Brain microvascular endothelial cell (primary cell): ENCODE data around the gene NFYA.

ENCODE experiments used
- DNase-seq: peaks from one replicate; pipeline ENCODE4 v3.0.0-alpha.2; 2020
- H3K27ac ChIP-seq: fragments of 250-450 bp; sonication (Bioruptor Pico); 2 replicates; pipeline ENCODE4 v1.5.1; 2020; ENCODE audit warnings: mild to moderate bottlenecking, moderate library complexity
- H3K27me3 ChIP-seq: fragments of 250-450 bp; sonication (Bioruptor Pico); replicated peaks from 2 replicates; pipeline ENCODE4 v1.5.1; 2020; ENCODE audit warnings: mild to moderate bottlenecking
- H3K36me3 ChIP-seq: fragments of 250-450 bp; sonication (Bioruptor Pico); replicated peaks from 2 replicates; pipeline ENCODE4 v1.5.1; 2020; ENCODE audit warnings: mild to moderate bottlenecking
- H3K4me3 ChIP-seq: 2 replicates; pipeline ENCODE4 v1.5.1; 2011; ENCODE audit warnings: low read depth, mild to moderate bottlenecking, control low read depth, low read length, moderate library complexity
- in situ Hi-C: cut with HindIII; loops from 2 replicates; pipeline ENCODE4 v1.10.0; 2017; ENCODE audit warnings: low sequenced_read_pairs, low pct_ligation_motif_present
- TF ChIP-seq, protein P1 (sequence below): IDR thresholded peaks from 2 replicates; pipeline ENCODE4 v1.5.1; 2011; ENCODE audit warnings: low read depth, mild to moderate bottlenecking, moderate library complexity, low read length, control low read depth, inconsistent platforms; ENCODE audit errors: missing control alignments

NFYA gene

GRCh38 chr6:41075651-41076626 lies 3.2 kb downstream of the NFYA start:
- H3K36me3 ChIP-seq = peaks cover 5% of the 10 kb centered on the region
- TF ChIP-seq, protein P1, sequence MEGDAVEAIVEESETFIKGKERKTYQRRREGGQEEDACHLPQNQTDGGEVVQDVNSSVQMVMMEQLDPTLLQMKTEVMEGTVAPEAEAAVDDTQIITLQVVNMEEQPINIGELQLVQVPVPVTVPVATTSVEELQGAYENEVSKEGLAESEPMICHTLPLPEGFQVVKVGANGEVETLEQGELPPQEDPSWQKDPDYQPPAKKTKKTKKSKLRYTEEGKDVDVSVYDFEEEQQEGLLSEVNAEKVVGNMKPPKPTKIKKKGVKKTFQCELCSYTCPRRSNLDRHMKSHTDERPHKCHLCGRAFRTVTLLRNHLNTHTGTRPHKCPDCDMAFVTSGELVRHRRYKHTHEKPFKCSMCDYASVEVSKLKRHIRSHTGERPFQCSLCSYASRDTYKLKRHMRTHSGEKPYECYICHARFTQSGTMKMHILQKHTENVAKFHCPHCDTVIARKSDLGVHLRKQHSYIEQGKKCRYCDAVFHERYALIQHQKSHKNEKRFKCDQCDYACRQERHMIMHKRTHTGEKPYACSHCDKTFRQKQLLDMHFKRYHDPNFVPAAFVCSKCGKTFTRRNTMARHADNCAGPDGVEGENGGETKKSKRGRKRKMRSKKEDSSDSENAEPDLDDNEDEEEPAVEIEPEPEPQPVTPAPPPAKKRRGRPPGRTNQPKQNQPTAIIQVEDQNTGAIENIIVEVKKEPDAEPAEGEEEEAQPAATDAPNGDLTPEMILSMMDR = no peak
- no peak overlapping the region for H3K4me3 ChIP-seq
- DNase-seq = no peak
- H3K27ac ChIP-seq = no peak overlapping the region
- in situ Hi-C loops = no loop called here
- H3K27me3 ChIP-seq = no peaks in the 10 kb centered on the region

GRCh38 chr6:41077536-41077935 lies 4.8 kb downstream of the NFYA start:
- Histone ChIP-seq H3K27ac (no peak overlapping the region), H3K27me3 (no peaks in the 10 kb centered on the region), H3K4me3 (no peak overlapping the region), H3K36me3 (peaks cover 5% of the 10 kb centered on the region)
- in situ Hi-C loops = no loop called here
- no peak for DNase-seq
- TF ChIP-seq, protein P1 = no peak

- Histone ChIP-seq H3K4me3 (no peak overlapping the region), H3K27me3 (no peaks in the 10 kb centered on the region), H3K27ac (no peak overlapping the region), H3K36me3 (peaks cover 5% of the 10 kb centered on the region)
- in situ Hi-C loops = no loop called here
- no peak for DNase-seq
- TF ChIP-seq, protein P1 = no peak
These were observed 5.3 kb downstream of the NFYA start for GRCh38 chr6:41078101-41078500.

DNA sequence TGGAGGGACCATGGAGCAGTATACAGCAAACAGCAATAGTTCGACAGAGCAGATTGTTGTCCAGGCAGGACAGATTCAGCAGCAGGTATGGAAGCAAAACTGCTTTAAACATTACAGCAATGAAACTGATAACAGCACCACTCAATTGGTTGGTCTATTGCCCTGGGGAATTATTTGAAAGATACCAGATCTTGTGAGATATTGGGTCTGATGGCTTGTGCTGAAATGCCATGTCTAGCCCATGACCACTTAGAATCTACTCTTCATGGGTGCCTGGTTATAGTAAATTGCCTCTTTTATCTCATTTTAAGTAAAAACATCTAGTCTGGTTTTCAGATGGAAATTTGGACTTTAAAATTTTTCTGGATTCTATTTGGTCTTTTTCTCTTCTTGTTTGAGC lies 6.3 kb downstream of the NFYA start:
- TF ChIP-seq, protein P1 = no peak
- Histone ChIP-seq H3K36me3 (peaks cover 14% of the 10 kb centered on the region), H3K4me3 (no peak overlapping the region), H3K27me3 (no peaks in the 10 kb centered on the region), H3K27ac (no peak overlapping the region)
- in situ Hi-C loops = no loop called here
- no peak for DNase-seq

DNA sequence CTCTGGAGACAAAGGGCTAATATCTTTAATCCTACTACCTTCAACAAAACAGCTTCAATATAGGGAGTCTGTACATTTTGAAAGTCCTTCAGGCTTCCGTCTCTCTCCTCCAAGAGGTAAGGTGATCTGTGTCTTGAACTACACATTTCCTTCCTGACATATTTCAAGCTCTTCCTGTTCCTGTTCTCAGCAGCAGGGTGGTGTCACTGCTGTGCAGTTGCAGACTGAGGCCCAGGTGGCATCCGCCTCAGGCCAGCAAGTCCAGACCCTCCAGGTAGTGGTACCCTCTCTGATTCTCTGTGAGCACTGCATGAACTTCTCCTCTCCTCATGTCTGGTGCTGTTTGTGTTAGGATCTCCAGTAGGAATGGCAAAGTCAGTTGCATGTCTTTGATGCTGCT lies 7.8 kb downstream of the NFYA start:
- no peak for DNase-seq
- no peaks in the 10 kb centered on the region for H3K27me3 ChIP-seq
- no peak overlapping the region for H3K27ac ChIP-seq
- no peak overlapping the region for H3K4me3 ChIP-seq
- TF ChIP-seq, protein P1 = no peak
- in situ Hi-C loops = no loop called here
- peaks cover 17% of the 10 kb centered on the region for H3K36me3 ChIP-seq
